Measurements from ENCODE around the gene UPK3A.
"Not testable (repeated sequence)": the region's sequence is repeated elsewhere in the genome, so short reads cannot be mapped to it uniquely, and the experiment has no call there.

Gene UPK3A

GRCh38 chr22:45310331-45310976 is 25.7 kb downstream of the UPK3A start:
- no peak for ATAC-seq

- ATAC-seq: no peak
Measured at GRCh38 chr22:45310977-45311531, 26.3 kb downstream of the UPK3A start.

GRCh38 chr22:45312415-45312814 is 27.7 kb downstream of the UPK3A start:
- no peak for ATAC-seq

- ATAC-seq: no peak
Measured at GRCh38 chr22:45312856-45313255, 28.1 kb downstream of the UPK3A start.

GRCh38 chr22:45314054-45314721 is 29.4 kb downstream of the UPK3A start:
- no peak for ATAC-seq

GRCh38 chr22:45314786-45315185 is 30.0 kb downstream of the UPK3A start:
- no peak for ATAC-seq

- no peak for ATAC-seq
Measured at GRCh38 chr22:45316796-45317526, 32.2 kb downstream of the UPK3A start.

GRCh38 chr22:45317551-45318167 is 32.9 kb downstream of the UPK3A start:
- no peak for ATAC-seq

GRCh38 chr22:45318168-45318557 is 33.4 kb downstream of the UPK3A start:
- ATAC-seq: peak; percentile 79 to 80

GRCh38 chr22:45318558-45319323 is 34.0 kb downstream of the UPK3A start:
- ATAC-seq: peak; percentile 69

GRCh38 chr22:45319324-45319685 is 34.6 kb downstream of the UPK3A start:
- no peak for ATAC-seq

GRCh38 chr22:45320357-45320976 is 35.7 kb downstream of the UPK3A start:
- no peak for ATAC-seq

- no peak for ATAC-seq
Measured at GRCh38 chr22:45321827-45322226, 37.1 kb downstream of the UPK3A start.

- ATAC-seq: no peak
Measured at GRCh38 chr22:45322873-45323525, 38.2 kb downstream of the UPK3A start.

GRCh38 chr22:45323695-45324094 is 38.9 kb downstream of the UPK3A start:
- ATAC-seq: no peak

GRCh38 chr22:45324311-45324711 is 39.6 kb downstream of the UPK3A start:
- no peak for ATAC-seq

GRCh38 chr22:45328261-45328660 is 43.5 kb downstream of the UPK3A start:
- ATAC-seq: not testable (repeated sequence)

- ATAC-seq: no peak
Measured at GRCh38 chr22:45328822-45329529, 44.2 kb downstream of the UPK3A start.

- ATAC-seq: no peak
Measured at GRCh38 chr22:45329530-45329936, 44.8 kb downstream of the UPK3A start.

GRCh38 chr22:45330548-45330947 is 45.8 kb downstream of the UPK3A start:
- no peak for ATAC-seq

GRCh38 chr22:45331486-45331885 is 46.7 kb downstream of the UPK3A start:
- ATAC-seq: no peak

Measured in activated CD4-positive, CD25-positive, alpha-beta regulatory T cell treated with anti-CD3 and anti-CD28 coated beads, Interleukin-2, amount 50 U/mL, for 24 hours (primary cell).